ENCODE results near the gene KRT14. TPM values are rescaled to one million over a fixed set of nuclear protein-coding genes. Genes with fewer than 3 reads are reported as not detected.
"Not testable (repeated sequence)": the region's sequence is repeated elsewhere in the genome, so short reads cannot be mapped to it uniquely, and the experiment has no call there.

The KRT14 gene
- total and polyA plus RNA-seq, 8 donors: 0.35 to 2.0 (median 1.2) TPM; not detected in 1

- Histone ChIP-seq H3K9me3 (no peaks in the 10 kb centered on the region), H3K4me3 (no peak overlapping the region), H3K27me3 (peaks cover 0 to 16% of the 10 kb centered on the region in 2 donors), H3K36me3 (no peaks in the 10 kb centered on the region), H3K4me1 (no peaks in the 10 kb centered on the region), H3K27ac (no peak overlapping the region)
- DNase-seq: no peak
- no peak for TF ChIP-seq CTCF (IDR thresholded peaks at IDR 0.05)
- ATAC-seq: no peak
- intact Hi-C loops (cut with DNase I): no loop called here
Observed at GRCh38 chr17:41629316-41629715, 42.6 kb upstream of the KRT14 start.

DNA sequence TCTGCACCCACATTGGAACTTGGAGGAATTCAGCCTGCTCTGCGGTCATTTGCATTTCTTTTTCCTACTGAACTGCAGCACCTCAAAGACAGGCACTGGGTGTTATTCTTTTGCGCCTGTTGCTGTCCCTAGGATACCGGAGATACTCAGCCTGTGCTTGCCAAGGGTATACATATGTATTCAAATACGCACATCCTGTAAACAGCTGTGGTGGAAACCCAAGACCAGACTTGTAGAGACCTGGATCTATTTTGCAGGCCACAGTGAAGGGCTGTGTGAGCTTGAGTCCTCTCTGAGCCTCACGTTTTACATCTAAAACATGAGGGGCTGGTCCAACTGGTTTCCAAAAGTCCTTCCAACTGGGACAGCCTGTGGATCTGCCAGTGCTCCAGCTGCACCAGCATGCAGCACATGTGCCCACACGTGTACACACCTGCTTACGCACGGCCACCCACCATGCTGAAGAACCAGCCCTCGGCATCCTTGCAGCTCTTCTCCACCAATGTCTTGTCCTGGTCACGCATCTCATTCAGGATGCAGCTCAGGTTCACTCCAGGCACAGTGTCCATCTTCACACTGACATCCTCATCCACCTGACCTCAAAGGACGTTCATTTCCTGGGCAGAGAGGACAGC lies 42.0 kb upstream of the KRT14 start:
- ATAC-seq; intact Hi-C loops (cut with DNase I); H3K9me3 ChIP-seq; H3K36me3 ChIP-seq; H3K4me1 ChIP-seq; H3K27ac ChIP-seq; H3K4me3 ChIP-seq; DNase-seq: not testable (repeated sequence)
- H3K27me3 ChIP-seq: peaks cover 0 to 21% of the 10 kb centered on the region in 2 donors

GRCh38 chr17:41628073-41628370 lies 41.3 kb upstream of the KRT14 start:
- H3K4me3 ChIP-seq; DNase-seq; H3K4me1 ChIP-seq; ATAC-seq; H3K27ac ChIP-seq; H3K9me3 ChIP-seq; intact Hi-C loops (cut with DNase I); H3K36me3 ChIP-seq: not testable (repeated sequence)
- peaks cover 0 to 22% of the 10 kb centered on the region in 2 donors for H3K27me3 ChIP-seq

GRCh38 chr17:41627316-41628072 lies 40.8 kb upstream of the KRT14 start:
- no peak overlapping the region for H3K27ac ChIP-seq

DNA sequence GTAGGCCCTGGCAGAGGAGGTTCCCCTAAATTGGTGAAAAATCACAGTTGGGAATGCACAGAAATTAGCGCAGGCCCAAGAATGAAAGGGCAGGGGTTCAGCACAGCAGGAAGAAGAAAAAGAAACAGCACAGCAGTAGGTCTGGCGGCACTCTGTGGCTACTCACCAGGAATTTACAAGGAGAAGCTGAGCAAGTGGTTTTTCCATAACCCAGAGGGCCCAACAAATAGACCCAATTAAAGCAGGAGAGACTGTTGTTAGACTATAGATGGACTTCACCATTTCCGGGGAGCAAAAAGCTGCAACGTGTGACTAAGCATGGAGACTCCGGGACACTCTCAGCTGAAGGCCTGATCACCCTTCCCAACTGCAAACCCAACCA lies 40.2 kb upstream of the KRT14 start:
- intact Hi-C loops (cut with DNase I); H3K4me1 ChIP-seq; H3K27ac ChIP-seq: not testable (repeated sequence)

More at GRCh38 chr17:41627316-41628072, 40.8 kb upstream of the KRT14 start:
- Histone ChIP-seq H3K27me3 (peaks cover 0 to 22% of the 10 kb centered on the region in 2 donors), H3K4me1 (no peaks in the 10 kb centered on the region), H3K4me3 (no peak overlapping the region), H3K36me3 (no peaks in the 10 kb centered on the region), H3K9me3 (no peaks in the 10 kb centered on the region)
- intact Hi-C loops (cut with DNase I): no loop called here
- ATAC-seq (no peak), DNase-seq (peak in 1 of 4 donors; percentile 62)
- TF ChIP-seq CTCF (IDR thresholded peaks at IDR 0.05): no peak

DNA sequence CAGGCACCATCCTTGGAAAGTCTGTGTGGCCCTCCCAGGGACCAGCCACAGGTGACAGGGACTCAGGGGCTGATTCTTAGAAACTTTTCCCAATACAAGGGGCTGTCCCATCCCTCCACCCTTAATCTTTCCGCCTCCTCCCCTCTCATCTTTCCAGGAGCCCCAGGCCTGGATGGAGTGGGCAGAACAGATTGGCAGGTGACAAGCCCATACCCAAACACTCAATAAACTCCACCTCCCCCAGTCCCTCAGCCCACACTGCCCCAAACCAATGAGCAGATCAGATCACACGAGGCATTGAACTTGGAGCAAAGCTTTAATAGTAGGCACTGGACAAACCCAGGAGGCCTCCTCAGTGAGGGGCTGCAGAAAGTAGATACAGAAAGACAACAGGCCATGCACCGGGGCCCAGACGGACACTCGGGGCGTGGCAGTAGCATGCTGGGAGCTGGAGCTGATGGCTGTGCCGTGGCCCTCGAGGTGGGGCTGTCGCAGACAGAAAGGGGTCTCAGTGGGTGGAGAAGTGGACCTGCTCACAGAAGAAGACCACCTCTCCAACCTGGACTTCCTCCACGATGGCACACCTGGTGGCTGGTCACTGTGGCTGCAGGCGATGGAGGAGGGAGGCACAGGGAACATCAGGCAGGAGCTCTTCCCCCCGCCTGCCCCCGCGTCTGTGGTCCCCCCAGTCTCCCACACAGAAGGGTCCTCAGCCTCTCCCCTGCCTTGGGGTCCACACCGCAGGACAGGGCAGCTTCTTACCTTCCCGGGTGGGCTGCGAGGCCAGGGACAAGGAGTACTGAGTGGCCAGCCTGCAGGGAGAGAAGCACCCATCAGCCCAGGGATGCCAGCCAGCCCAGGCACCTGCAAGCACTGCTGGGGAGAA lies 39.6 kb upstream of the KRT14 start:
- intact Hi-C loops (cut with DNase I): not testable (repeated sequence)

More for the DNA sequence above, 40.2 kb upstream of the KRT14 start:
- not testable (repeated sequence) for H3K9me3 ChIP-seq, DNase-seq, ATAC-seq, H3K4me3 ChIP-seq, H3K36me3 ChIP-seq
- peaks cover 0 to 22% of the 10 kb centered on the region in 2 donors for H3K27me3 ChIP-seq

DNA sequence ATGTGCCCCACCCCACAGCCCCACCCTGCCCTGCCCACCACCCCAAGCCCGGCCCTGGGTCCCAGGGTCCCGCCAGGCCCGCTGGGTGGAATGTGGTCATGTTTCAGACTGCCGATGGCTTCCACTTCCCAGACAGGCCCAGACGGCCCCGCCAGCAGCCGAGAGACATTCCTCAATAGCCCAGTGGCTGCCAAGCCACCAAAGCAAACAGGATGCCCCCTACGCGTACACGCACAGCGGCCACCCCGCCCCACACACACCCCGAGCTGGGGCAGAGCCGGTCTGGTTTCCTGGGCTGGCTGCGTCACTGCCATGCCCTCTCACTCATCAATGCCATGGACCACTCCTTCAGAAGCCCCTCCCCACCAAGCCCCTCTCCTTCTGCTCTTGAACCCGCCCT lies 38.9 kb upstream of the KRT14 start:
- no peak for ATAC-seq
- Histone ChIP-seq H3K4me3 (no peak overlapping the region), H3K27ac (no peak overlapping the region), H3K36me3 (no peaks in the 10 kb centered on the region), H3K9me3 (no peaks in the 10 kb centered on the region), H3K4me1 (no peaks in the 10 kb centered on the region), H3K27me3 (peaks cover 0 to 22% of the 10 kb centered on the region in 2 donors)
- intact Hi-C loops (cut with DNase I): no loop called here
- peak in 2 of 4 donors; percentile 51 to 57 for DNase-seq
- no peak for TF ChIP-seq CTCF (IDR thresholded peaks at IDR 0.05)

More for the DNA sequence above, 39.6 kb upstream of the KRT14 start:
- H3K4me1 ChIP-seq, DNase-seq, H3K4me3 ChIP-seq, H3K36me3 ChIP-seq, ATAC-seq, H3K27ac ChIP-seq, H3K9me3 ChIP-seq: not testable (repeated sequence)
- peaks cover 0 to 22% of the 10 kb centered on the region in 2 donors for H3K27me3 ChIP-seq
